AG09309 (cell line): ENCODE data around the gene IL25.

Experiments
- DNase-seq: peaks from one replicate; pipeline ENCODE4 v3.0.0-alpha.2; 2010; ENCODE audit warnings: low read depth
- H3K4me3 ChIP-seq: 2 replicates; pipeline ENCODE4 v1.5.1; 2011; ENCODE audit warnings: mild to moderate bottlenecking, low read depth, low read length, moderate library complexity; ENCODE audit not compliant: control insufficient read depth
- CTCF ChIP-seq: IDR thresholded peaks from 2 replicates; pipeline ENCODE4 v1.5.1; 2011; ENCODE audit warnings: mild to moderate bottlenecking, low read depth, low read length, inconsistent platforms; ENCODE audit not compliant: insufficient read depth, control insufficient read depth; ENCODE audit errors: missing control alignments

IL25 gene

GRCh38 chr14:23348297-23348655 lies 24.3 kb upstream of the IL25 start:
- DNase-seq: no peak
- H3K4me3 ChIP-seq: no peak overlapping the region
- no peak for TF ChIP-seq CTCF

GRCh38 chr14:23349156-23349845 lies 23.3 kb upstream of the IL25 start:
- TF ChIP-seq CTCF: no peak
- DNase-seq: no peak
- no peak overlapping the region for H3K4me3 ChIP-seq

- H3K4me3 ChIP-seq: peak overlapping the region; percentile 84
- no peak for DNase-seq
- TF ChIP-seq CTCF: no peak
Measured at GRCh38 chr14:23351681-23352505, 20.7 kb upstream of the IL25 start.

- peak within 1 kb of the TSS; percentile 84 for H3K4me3 ChIP-seq
- TF ChIP-seq CTCF: peak; percentile 1
- peak; percentile 61 for DNase-seq
Measured at GRCh38 chr14:23352506-23353432, 19.8 kb upstream of the IL25 start, which contains the start of gene SLC22A17. SLC22A17 (minus strand) TSS chr14:23352887.

GRCh38 chr14:23353433-23353780 lies 19.2 kb upstream of the IL25 start:
- TF ChIP-seq CTCF: no peak
- DNase-seq: no peak
- no peak overlapping the region for H3K4me3 ChIP-seq

- no peak overlapping the region for H3K4me3 ChIP-seq
- no peak for DNase-seq
- no peak for TF ChIP-seq CTCF
Measured at GRCh38 chr14:23354990-23355389, 17.6 kb upstream of the IL25 start.
